KBM-7 (cell line): ENCODE results near the gene KRT81.
"Not testable (repeated sequence)": the region's sequence is repeated elsewhere in the genome, so short reads cannot be mapped to it uniquely, and the experiment has no call there.

Experiments
- DNase-seq: peaks from one replicate; pipeline ENCODE4 v3.0.0-alpha.2; 2015
- in situ Hi-C: fragments of 300-500 bp; cut with MboI; formaldehyde crosslinking; loops from 2 replicates; pipeline ENCODE4 v1.14.3; 2020; ENCODE audit warnings: low sequenced_read_pairs, low pct_unique_long_range_greater_than_20kb, mixed read lengths

KRT81 gene

DNA sequence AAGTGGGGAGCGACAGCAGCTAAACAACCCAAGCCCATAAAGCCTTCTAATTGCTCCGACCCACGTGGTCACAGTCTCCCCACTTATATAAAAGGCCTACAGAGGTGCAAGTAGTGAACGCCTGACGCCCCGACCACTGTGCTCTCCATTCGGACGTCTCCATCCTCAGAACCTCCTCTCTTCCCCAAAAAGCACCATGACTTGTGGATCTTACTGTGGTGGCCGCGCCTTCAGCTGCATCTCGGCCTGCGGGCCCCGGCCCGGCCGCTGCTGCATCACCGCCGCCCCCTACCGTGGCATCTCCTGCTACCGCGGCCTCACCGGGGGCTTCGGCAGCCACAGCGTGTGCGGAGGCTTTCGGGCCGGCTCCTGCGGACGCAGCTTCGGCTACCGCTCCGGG lies 10.4 kb upstream of the KRT81 start:
- DNase-seq, in situ Hi-C loops: not testable (repeated sequence)

DNA sequence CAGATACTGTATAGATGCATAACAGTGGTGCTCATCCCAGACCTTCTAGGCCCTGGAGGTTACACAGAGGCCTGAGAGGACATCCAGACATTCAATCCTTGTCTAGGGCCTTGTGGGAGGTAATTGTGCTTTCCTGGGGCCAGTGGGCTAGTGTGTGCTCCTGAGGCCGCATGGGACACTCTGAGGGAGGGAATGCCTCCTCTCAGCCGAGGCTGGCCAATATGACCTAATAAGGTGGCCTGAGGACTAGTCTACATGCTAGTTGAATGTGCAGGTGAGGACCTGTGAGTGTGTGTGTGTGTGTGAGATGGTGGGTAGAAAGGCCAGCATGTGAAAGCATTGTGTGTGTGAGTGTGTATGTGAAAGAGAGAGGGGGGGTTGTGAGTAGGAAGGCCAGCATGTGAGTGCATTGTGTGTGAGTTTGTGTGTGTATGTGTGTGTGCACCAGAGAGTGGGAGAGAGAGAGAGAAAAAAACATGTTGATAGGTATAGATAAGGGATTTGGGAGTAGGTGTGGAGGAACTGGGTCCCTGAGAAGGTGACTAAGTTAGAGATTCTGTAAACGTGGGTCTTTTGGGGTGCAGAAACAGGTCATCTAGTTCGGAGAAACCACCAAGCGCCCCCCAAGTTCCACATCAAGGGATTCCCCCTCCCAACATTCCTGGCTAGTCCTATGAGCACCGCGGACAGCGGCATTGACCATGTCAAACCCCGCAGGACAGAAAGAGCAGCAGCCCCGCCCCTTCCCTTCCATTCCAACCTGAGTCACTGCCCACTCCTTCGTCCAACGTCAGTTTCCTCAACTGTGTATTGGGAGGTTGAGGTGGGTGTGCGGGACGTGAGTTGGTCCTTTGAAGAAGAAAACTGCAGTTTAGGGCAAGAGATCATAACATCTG lies 9.7 kb upstream of the KRT81 start:
- in situ Hi-C loops, result no loop called here
- no peak for DNase-seq

DNA sequence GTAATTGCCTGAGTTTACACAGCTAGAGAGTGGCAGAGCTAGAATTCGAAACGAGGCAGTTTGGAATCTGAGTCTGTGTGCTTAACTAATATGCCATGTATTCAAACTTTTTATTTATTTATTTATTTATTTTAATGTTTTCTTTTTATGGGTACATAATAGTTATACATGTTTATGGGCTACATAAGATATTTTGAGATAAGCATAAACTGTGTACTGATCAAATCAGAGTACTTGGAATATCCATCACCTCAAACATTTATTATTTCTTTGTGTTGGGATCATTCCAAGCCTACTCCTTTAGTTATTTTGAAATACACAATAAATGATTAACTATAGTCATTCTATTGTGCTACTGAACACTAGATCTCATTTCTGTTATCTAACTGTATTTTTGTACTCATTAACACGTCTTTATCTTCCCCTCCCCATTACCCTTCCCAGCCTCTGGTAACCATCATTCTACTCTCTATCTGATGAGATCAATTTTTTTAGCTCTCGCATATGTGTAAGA lies 7.4 kb upstream of the KRT81 start:
- in situ Hi-C loops, result no loop called here
- no peak for DNase-seq

DNA sequence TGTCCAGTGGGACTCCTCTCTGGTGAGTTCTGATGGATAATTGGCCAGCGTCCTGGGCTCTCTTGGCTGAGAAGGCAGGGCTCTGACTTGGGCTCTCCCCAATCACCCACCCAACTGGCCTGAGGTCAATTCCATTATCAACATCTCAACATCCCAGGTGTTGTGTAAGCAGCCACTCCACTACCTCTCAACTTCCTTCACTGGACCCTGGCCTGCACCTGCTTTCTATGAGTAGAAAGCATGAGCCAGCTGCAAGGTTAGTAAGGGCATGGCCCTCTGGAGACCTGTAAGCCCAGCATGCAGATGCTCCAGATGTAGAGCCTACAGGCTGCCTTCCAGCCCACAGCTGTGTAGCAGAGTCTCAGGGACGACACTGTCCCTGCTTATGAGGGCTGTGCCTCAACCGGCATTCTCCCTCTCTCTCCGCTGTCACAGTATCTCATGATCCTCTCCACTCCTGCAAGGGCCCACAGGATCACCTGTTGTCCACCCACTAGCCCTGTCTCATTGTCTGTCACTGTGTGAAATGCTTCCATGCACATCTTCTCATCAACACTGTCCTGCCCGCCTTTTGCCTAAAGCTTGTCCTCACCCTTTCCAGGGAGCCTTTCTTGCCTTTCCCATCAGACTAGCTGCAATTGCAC lies 5.4 kb upstream of the KRT81 start:
- in situ Hi-C loops, result no loop called here

DNA sequence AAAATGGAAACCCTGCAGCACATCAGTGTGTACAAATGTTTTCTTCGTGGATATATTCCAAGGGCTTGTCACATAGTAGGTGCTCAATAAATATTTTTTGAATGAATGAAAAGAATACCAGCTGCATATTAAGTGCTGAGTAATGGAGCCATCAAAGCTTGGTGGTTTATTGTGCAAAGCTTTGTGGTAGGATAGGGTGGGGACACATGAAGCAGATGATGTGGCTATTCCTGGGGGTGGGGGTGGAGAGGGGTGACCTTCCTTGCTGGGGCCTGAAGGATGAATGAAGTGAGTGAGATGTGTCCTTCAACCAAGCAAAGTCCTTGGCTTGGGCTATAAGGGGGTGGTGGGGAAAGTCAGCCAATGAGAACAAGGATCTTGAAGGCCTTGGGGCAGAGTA lies 4.3 kb upstream of the KRT81 start:
- in situ Hi-C loops, result no loop called here
- DNase-seq, result no peak

More for the DNA sequence above, 5.4 kb upstream of the KRT81 start:
- DNase-seq, result no peak

DNA sequence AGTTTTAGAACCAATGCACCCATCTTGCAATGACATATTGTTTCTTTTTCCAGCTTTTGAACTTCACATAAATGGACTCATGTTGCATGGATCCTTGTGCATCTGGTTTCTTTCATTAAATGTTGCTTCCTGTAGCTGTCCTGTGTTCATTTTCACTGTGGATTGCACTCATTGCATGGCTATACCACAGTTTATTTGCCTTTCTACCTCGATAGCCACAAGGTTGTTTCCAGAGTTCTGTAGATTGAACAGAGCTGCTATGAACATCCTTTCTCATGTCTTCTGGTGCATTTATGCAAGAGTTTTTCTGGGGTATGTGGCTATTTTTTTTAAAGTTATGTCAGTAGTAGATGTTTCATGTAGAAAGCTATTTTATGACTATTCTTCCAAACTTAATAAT lies 3.5 kb upstream of the KRT81 start:
- in situ Hi-C loops, result no loop called here
- no peak for DNase-seq

DNA sequence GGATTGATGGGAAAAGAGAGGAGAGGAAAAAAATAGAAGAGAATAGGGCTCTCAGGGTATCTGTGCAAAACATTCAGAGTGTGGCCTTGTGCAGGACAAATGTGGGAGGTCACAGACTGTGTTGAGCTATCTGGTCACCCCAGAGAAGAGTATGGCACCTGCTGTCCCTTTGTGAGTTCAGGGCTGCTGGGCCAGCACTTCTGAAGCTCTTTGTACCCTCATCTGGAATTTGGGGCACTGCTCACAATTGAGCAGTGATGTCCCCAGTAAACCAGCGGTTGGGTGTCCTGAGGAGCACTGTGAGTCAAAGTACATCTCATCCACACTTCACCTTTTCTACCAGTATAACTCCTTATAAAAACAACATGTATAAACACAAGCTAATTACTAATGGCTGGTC lies 2.6 kb upstream of the KRT81 start:
- in situ Hi-C loops, result no loop called here
- no peak for DNase-seq

DNA sequence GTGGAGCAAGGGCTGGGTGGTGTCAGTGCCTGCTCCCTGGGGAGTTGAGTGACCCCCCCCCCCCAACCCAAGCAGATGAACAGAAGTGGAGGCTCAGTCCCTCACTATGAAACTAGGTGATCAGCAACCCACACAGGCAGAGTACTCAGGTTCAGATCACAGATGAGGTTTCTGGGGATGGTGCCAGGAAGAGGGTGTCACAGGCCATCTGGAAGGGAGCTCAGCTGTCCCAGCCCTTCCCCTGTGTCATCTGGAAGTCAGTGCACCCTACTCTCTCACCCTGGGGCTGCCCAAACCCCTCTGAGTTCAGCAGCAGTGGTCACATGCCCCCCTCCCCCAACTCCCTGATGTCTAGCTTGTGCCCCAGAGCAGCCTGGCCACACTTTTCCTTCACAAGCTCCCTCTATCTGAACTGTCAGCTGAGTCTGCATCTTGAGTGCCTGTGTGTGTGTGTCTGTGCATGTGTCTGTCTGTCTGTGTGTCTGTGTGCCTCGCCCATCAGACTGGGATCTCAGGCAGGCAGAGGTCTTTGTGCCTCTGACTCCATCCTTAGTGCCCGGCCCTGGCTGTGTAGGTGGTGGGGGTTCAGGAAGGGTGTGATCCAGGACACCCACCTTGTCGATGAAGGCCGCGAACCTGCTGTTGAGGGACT lies 725 bp downstream of the KRT81 start:
- DNase-seq, in situ Hi-C loops: not testable (repeated sequence)

DNA sequence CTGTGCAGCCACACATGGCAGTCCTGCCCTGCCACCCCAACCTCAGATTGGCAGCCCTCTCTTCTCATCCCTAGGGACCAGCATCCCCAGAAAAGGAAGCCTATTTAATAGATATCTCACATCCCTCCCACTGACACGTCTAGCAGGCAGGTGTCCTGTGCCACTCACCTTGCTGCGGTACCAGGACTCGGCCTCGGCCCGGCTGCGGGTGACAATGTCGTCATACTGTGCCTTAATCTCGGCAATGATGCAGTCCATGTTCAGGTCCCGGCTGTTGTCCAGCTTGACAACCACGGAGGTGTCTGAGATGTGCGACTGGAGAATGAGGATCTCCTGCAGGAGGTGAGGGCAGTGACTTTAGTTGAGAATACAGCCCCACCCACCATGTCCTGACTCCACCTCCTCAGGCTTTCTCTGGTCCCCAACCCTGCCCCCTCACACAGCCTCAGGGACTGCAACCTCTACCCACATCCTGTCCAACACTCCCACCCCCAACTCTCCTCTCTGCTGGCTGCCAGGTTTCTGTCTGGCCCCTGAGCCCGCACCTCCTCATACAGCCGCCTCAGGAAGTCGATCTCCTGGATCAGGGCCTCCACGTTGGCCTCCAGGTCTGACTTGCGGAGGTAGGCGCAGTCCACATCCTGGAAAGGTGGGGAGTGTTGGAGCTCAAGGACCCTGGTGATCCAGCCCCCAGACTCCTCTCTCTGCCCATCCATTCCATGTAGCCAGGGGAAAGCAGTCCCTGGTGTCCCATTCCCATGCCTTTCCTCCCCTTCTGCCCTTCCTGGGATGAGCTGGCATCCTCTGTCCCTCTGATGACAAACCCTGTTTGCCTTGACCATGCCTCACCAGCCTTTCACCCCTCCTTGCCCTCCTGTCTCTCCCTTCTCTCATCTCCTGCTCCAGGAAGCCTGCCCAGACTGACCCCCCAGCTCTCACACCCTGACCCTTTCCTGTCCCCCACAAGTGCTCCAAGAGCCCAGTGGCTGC lies 3.2 kb downstream of the KRT81 start:
- in situ Hi-C loops, result not testable (repeated sequence)
- peak; percentile 54 for DNase-seq

DNA sequence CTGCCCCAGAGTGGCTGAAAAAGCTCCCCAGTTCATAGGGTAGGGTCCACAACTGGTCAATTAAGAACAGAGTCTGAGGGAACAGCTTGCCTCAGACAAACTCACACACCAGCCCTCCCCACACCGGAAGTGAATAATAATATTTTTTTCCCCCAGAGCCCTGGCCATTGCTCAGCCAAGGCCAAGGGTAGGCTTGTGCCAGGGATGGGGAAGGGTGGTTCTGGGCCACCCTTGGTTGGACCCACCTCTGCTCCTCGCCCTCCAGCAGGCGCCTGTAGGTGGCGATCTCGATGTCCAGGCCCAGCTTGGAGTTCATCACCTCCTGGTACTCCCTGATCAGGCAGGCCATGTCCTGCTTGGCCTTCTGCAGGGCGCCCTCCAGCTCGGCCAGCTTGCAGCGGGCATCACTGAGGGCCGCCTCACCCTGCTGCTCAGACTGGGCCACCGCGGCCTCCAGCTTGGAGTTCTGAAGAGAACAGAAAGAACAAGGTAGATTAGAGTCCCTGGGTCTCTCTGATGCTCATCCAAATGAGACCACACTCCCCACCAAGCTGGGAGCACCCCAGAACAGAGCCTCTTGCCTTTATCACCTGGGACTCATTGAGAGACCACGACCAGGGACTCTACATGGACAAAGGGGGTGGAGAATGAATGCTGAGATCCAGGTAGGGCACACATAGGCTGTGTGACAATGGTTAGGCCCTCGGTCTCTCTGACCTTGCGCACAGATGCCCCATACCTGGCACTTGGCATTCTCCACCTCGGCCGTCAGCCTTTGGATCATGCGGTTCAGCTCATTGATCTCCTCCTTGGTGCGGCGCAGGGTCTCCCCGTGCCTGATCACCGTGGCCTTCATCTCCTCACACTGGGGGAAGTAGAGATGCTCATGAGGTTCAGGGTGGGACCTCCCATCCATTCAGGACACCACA lies 4.2 kb downstream of the KRT81 start:
- in situ Hi-C loops, DNase-seq: not testable (repeated sequence)

DNA sequence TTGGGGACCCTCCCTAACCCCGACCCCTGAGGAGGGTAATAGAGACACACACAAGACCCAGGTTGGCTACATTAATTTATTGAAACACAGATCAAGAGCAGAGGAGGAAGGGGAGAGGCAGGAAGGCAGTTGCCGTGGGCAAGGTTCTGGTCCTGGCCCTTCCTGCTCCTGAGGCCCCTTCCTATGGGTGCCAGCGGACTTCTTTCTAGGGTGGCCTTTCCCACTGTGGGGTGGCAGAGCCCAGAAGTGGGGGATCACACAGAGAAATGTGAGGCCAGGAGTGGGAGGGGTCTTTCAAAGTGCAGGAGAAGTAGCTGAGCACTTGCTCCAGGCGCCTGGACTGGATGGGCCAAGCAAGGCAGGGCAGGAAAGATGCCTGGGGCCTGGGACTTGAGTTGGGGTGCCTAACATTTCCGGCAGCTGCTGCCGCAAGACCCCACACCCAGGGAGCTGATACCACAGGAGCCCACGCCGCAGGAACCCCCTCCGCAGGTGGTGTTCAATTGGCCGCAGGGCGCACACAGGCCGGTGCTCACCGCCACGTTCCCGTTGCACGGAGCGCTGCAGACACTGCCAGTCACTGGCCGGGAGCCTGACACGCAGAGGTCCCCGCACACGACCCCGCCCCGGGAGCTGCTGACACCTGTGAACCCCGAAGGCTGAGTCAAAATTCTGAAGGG lies 5.3 kb downstream of the KRT81 start:
- in situ Hi-C loops, result no loop called here
- no peak for DNase-seq

DNA sequence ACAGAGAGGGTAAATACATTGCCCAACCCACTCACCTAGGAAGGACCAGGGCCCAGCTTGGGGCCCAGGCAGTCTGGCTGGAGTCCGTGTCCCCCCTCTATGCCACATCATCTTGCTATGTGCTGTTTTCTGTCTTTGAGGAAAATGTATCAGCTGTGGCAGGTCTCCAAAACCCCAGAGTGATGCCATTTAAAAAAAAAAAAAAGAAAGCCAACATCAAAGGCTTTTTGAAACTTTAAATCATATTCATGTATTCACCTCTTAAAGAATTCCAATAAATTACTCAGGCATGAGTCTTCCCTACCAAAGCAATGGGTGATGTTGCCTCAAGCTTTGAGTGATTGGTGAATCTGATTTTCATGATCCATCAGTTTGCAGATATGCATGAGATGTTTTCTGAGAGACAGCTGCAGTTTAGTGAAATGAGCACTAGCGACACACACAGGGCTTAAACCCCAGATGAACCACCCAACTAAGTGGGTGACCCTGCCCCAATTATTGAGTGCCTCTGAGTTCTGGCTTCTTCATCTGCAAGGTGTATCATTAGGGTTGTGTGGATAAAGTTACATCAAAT lies 6.1 kb downstream of the KRT81 start:
- DNase-seq, result no peak
- in situ Hi-C loops, result no loop called here

DNA sequence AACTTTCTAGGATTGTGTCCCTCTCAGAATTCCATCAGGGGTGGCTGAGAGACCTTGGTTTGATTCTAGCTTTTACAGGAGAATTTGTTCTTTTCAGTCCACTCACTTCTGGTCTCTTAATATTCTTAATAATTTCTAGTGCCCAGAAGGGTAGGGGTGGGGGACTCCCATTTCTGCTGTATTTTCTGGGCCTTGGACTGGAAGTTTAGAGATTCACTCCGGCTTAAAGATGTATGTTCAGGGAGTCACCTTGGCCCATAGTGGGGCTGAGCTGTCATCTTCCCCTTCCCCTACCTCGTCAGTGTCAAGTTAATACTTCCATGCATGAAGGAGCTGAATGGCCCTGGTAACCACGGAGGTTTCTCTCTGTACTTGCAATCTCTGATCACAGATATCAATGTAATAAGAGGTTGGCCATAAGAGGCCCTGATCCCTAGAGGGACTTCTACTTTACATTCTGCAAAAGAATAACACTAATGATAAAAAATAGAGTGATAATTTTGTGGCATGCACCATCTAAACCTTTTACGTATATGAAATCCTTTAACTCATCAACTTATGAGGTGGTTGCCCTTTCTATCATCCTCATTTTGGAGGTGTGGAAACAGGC lies 6.7 kb downstream of the KRT81 start:
- in situ Hi-C loops, result no loop called here
- no peak for DNase-seq

DNA sequence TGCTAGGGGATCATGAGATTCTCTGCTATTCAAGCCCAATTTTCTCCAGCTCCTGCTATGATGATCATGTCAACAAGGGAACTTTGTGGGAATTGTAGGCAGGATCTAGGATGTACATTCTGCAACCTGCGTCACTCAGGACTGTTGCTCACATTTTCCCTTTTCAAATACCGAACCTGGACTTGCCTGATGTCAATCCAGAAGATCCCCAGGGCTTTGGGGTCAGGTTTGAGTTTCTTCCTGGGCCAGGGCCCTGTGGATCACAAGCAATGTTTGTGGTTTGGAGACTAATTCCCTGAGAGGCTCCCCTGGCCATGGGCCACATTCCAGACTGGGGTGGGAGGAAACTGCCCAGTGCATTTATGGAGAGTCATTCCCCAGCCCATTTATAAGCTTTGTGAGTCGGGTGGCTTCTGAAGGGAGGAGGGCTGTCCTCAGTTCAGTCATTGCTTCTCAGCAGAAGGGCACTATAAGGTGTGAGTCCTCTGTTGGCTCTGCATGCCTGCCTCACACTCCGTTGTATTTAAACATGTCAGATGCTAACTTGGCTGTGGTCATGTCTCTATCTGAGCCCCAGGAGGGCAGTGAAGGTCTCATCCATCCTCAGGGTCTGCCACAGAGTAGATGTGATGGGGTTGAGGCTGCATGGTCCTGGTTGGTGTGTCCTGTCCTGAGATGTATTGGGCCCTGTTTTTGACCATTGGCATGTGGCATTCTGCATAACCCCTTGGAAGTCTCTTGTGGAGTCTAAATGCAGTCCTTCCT lies 10.4 kb downstream of the KRT81 start:
- in situ Hi-C loops, result no loop called here

DNA sequence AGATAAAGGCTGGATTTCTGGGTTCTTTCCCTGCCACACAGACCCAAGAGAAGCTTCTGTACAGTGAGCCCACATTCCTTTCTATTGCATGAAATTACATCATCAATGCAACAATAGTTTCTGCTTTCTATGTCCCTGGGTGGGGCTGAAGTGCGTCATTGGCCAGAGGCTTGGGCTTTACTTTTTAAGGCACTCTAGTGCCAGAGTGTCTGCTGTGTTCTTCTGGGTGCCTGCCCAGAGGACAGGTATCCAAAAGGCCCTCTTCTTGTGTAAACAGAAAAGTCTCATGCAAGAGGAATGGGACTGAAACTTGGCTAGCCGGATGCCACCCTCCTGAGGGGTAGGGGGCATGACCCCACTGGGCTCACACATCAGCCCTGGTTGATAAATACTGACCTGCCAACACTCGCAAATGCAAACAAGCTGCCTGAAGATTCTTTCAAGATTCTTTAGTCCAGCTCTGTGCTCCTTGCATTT lies 11.0 kb downstream of the KRT81 start:
- in situ Hi-C loops, result no loop called here
- no peak for DNase-seq

More for the DNA sequence above, 10.4 kb downstream of the KRT81 start:
- no peak for DNase-seq
